Kidney epithelial cell (primary cell): ENCODE measurements around the gene BANP. TPM values are rescaled to one million over a fixed set of nuclear protein-coding genes. Genes with fewer than 3 reads are reported as not detected.

Source experiments
- DNase-seq: peaks from one replicate; pipeline ENCODE4 v3.0.0-alpha.2; 2010; ENCODE audit warnings: low read depth
- H3K27me3 ChIP-seq: 2 replicates; pipeline ENCODE4 v1.6.0; 2011; ENCODE audit warnings: low read length; ENCODE audit not compliant: control insufficient read depth, insufficient read depth
- H3K36me3 ChIP-seq: 2 replicates; pipeline ENCODE4 v1.5.1; 2011; ENCODE audit warnings: low read length; ENCODE audit not compliant: control insufficient read depth, insufficient read depth
- H3K4me3 ChIP-seq: 2 replicates; pipeline ENCODE4 v1.5.1; 2011; ENCODE audit warnings: low read depth, mild to moderate bottlenecking, control low read depth, low read length
- total RNA-seq: library from RNA; depleted of rRNA; stranded (reverse); fragments of >200 nt; gene quantifications from 2 replicates; pipeline ENCODE4 v1.2.3, GENCODE V29; 2015
- TF ChIP-seq, protein P1 (sequence below): IDR thresholded peaks from 2 replicates; pipeline ENCODE4 v1.5.1; 2011; ENCODE audit warnings: mild to moderate bottlenecking, moderate library complexity, low read length, control low read depth, inconsistent platforms; ENCODE audit not compliant: insufficient read depth, poor library complexity, severe bottlenecking

Gene BANP
- total RNA-seq, 1 donor from 2014 or later, result 25.9 TPM

DNA sequence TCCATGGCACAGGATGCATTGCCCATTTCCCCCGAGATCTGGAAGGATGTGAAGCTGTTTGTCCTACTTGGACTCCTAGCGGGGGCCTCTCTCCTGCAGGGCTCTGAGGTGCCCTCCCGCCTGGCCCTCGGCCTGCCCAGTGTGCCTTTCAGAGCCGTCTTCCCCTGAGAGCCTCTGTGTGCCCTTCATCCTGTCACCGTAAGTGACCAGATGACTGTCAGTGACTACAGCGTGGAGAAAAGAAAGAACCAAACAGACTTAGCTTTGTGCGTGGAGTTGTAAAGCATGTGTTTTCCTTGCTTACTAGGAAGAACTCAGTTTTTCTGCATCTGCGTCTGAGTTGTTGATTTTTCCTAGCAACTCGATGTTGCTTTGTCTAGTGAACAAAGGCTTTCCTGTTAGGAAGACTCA lies 56.1 kb downstream of the BANP start:
- TF ChIP-seq, protein P1, sequence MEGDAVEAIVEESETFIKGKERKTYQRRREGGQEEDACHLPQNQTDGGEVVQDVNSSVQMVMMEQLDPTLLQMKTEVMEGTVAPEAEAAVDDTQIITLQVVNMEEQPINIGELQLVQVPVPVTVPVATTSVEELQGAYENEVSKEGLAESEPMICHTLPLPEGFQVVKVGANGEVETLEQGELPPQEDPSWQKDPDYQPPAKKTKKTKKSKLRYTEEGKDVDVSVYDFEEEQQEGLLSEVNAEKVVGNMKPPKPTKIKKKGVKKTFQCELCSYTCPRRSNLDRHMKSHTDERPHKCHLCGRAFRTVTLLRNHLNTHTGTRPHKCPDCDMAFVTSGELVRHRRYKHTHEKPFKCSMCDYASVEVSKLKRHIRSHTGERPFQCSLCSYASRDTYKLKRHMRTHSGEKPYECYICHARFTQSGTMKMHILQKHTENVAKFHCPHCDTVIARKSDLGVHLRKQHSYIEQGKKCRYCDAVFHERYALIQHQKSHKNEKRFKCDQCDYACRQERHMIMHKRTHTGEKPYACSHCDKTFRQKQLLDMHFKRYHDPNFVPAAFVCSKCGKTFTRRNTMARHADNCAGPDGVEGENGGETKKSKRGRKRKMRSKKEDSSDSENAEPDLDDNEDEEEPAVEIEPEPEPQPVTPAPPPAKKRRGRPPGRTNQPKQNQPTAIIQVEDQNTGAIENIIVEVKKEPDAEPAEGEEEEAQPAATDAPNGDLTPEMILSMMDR, result no peak
- DNase-seq, result no peak
- Histone ChIP-seq H3K4me3 (no peak overlapping the region), H3K36me3 (no peaks in the 10 kb centered on the region), H3K27me3 (no peaks in the 10 kb centered on the region)

DNA sequence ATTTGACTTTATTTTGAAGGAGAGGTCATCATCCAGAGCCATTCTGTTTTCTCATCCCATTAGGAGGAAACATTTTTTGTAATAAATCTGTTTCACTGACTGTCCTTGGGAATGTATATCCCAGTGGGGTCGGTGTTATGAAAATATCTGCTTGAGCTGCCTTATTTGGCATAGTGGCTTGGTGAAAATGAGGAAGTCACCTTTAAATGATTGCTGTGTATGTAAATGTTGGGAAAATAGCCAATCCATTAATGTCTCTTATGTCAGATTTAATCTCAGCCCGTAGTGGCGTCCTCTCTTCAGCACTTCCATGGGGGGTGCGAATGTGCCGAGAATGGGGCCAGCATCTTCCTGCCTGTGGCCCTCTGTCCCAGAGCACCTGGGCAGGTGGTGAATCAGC lies 57.6 kb downstream of the BANP start:
- DNase-seq, result no peak
- no peak overlapping the region for H3K4me3 ChIP-seq
- TF ChIP-seq, protein P1, result no peak
- H3K27me3 ChIP-seq, result no peaks in the 10 kb centered on the region
- H3K36me3 ChIP-seq, result no peaks in the 10 kb centered on the region

- Histone ChIP-seq H3K4me3 (no peak overlapping the region), H3K27me3 (no peaks in the 10 kb centered on the region), H3K36me3 (no peaks in the 10 kb centered on the region)
- TF ChIP-seq, protein P1, result no peak
- no peak for DNase-seq
Measured at GRCh38 chr16:88009563-88010342, 58.5 kb downstream of the BANP start.

- no peak overlapping the region for H3K4me3 ChIP-seq
- H3K27me3 ChIP-seq, result no peaks in the 10 kb centered on the region
- H3K36me3 ChIP-seq, result no peaks in the 10 kb centered on the region
- no peak for DNase-seq
- TF ChIP-seq, protein P1, result no peak
Measured at GRCh38 chr16:88010343-88010967, 59.2 kb downstream of the BANP start.

GRCh38 chr16:88010968-88011483 lies 59.8 kb downstream of the BANP start:
- Histone ChIP-seq H3K36me3 (no peaks in the 10 kb centered on the region), H3K27me3 (no peaks in the 10 kb centered on the region), H3K4me3 (no peak overlapping the region)
- DNase-seq, result no peak
- TF ChIP-seq, protein P1, result no peak
